BJ (cell line): Measurements from ENCODE around the gene OSBPL6. TPM values are rescaled to one million over a fixed set of nuclear protein-coding genes. Genes with fewer than 3 reads are reported as not detected.

ENCODE experiments used
- CTCF ChIA-PET: fragments of 350-600 bp; formaldehyde crosslinking; extraction: SDS; loops from one replicate; lab custom pipeline; 2021; ENCODE audit warnings: antibody characterized with exemption, inconsistent platforms; lab: Yijun Ruan, JAX
- POLR2A ChIA-PET: fragments of 300-600 bp; sonication (Branson Sonifier 250); formaldehyde crosslinking; extraction: SDS; loops from one replicate; lab custom pipeline; 2021; ENCODE audit warnings: antibody characterized with exemption; lab: Charles Lee
- DNase-seq: peaks from one replicate; pipeline ENCODE4 v3.0.0-alpha.2; 2011; ENCODE audit warnings: low read depth
- H3K27me3 ChIP-seq: 2 replicates; pipeline ENCODE4 v1.6.0; 2011; ENCODE audit warnings: low read length; ENCODE audit not compliant: control insufficient read depth, insufficient read depth
- H3K36me3 ChIP-seq: 2 replicates; pipeline ENCODE4 v1.5.1; 2011; ENCODE audit warnings: low read length; ENCODE audit not compliant: control insufficient read depth, insufficient read depth
- H3K4me3 ChIP-seq: 2 replicates; pipeline ENCODE4 v1.5.1; 2011; ENCODE audit warnings: low read depth, mild to moderate bottlenecking, control low read depth, low read length
- polyA plus RNA-seq: library from polyadenylated mRNA; depleted of rRNA; stranded (reverse); fragments of >200 nt; gene quantifications from 2 replicates; pipeline ENCODE4 v1.2.3, GENCODE V29; 2011
- TF ChIP-seq, protein P1 (sequence below): IDR thresholded peaks from 2 replicates; pipeline ENCODE4 v1.5.1; 2011; ENCODE audit warnings: low read depth, mild to moderate bottlenecking, control low read depth, inconsistent platforms, low read length, moderate library complexity; ENCODE audit not compliant: insufficient read depth

The OSBPL6 gene
- polyA plus RNA-seq, 1 experiment: 3.7 TPM

DNA sequence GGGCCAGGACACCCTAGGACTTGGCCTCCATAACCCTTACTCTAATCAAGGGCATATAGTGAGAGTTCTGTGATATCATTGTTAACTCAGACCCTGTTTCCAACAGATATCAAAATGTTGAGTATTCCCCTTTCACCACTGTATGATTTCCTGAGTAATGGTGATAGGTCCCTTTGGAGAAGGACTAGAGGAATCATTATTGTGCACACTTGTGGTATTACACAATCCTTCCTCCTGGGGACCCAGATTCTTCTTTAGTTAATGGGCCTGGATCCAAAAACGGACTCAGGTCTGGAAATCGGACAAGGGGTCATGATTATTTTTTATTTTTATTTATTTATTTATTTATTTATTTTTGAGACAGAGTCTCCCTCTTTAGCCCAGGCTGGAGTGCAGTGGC is 233.1 kb downstream of the OSBPL6 start:
- no peak for DNase-seq
- TF ChIP-seq, protein P1, sequence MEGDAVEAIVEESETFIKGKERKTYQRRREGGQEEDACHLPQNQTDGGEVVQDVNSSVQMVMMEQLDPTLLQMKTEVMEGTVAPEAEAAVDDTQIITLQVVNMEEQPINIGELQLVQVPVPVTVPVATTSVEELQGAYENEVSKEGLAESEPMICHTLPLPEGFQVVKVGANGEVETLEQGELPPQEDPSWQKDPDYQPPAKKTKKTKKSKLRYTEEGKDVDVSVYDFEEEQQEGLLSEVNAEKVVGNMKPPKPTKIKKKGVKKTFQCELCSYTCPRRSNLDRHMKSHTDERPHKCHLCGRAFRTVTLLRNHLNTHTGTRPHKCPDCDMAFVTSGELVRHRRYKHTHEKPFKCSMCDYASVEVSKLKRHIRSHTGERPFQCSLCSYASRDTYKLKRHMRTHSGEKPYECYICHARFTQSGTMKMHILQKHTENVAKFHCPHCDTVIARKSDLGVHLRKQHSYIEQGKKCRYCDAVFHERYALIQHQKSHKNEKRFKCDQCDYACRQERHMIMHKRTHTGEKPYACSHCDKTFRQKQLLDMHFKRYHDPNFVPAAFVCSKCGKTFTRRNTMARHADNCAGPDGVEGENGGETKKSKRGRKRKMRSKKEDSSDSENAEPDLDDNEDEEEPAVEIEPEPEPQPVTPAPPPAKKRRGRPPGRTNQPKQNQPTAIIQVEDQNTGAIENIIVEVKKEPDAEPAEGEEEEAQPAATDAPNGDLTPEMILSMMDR: no peak
- Histone ChIP-seq H3K4me3 (no peak overlapping the region), H3K36me3 (peaks cover 3% of the 10 kb centered on the region), H3K27me3 (no peaks in the 10 kb centered on the region)
- POLR2A ChIA-PET: no interaction called here
- CTCF ChIA-PET: interaction anchor here (1.0 to 2.2 kb wide), 3 partner anchors 9 to 28 kb away, joined by 3 to 8 read pairs (median 6); no protein-coding TSS in a partner anchor

DNA sequence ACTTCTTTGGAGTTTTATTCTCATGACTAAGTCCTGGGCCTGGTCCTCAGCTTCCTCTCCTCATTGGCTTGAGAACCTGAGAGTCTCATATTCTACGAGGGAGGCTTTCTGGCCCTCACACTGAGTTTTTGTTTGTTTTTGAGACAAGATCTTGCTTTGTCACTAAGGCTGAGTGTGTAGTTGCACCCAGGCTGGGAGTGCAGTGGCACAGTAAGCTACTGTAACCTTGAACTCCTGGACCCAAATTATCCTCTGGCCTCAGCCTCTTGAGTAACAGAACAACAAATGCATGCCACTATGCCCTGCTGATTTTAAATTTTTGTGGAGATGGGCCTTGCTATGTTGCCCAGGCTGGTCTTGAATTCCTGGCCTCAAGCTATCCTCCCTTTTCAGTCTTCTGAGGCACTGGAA is 234.1 kb downstream of the OSBPL6 start:
- Histone ChIP-seq H3K4me3 (no peak overlapping the region), H3K36me3 (peaks cover 3% of the 10 kb centered on the region), H3K27me3 (no peaks in the 10 kb centered on the region)
- POLR2A ChIA-PET: interaction anchor here (0.6 kb wide), 1 partner anchor 22 kb away, joined by 3 read pairs; the partner anchor contains the start of gene PRKRA
- CTCF ChIA-PET: interaction anchor here (0.7 to 2.2 kb wide), 4 partner anchors 9 to 14 kb away, joined by 3 to 8 read pairs (median 4); no protein-coding TSS in a partner anchor
- no peak for DNase-seq
- TF ChIP-seq, protein P1: no peak

DNA sequence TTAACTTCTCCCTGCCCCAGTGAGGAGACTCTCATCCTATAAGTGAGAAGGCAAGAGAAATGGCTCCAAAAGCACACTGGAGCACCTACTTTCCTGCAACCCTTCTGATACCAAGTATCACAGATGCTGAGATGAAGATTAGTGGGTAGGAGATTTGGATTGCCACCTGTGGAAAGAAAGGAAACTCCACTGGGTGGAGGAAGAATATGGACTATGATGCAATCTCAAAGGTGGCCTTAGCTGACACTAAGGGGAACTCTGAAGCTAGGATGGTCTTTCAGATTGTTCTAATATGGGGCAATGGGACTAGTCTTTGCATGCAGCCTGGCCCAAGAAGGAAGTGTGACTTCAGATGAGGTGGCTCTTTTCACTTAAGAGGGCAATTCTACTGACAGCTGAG is 235.0 kb downstream of the OSBPL6 start:
- POLR2A ChIA-PET: no interaction called here
- CTCF ChIA-PET: interaction anchor here (2.2 kb wide), 1 partner anchor 10 kb away, joined by 8 read pairs; no protein-coding TSS in a partner anchor
- no peaks in the 10 kb centered on the region for H3K27me3 ChIP-seq
- TF ChIP-seq, protein P1: no peak
- no peak for DNase-seq
- H3K4me3 ChIP-seq: no peak overlapping the region
- H3K36me3 ChIP-seq: peaks cover 4% of the 10 kb centered on the region

DNA sequence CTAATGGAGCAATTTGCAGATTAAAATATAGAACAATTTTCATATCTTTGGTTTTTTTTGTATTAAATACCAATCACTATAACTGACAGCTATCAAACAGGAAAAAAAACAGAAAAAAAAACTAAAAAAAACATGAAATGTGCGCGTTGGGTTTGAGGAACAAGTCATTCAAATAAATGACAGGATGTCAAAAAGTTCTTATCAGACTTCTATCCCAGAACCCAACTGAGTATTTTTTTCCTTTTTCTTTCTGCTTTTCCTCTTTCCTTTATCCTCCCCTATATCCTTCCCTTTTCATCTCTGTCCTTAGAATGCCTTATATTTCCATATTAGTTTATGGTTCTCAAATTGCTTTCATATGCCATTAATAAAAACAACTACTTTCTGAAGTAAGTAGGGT is 242.3 kb downstream of the OSBPL6 start:
- Histone ChIP-seq H3K36me3 (peaks cover 4% of the 10 kb centered on the region), H3K27me3 (no peaks in the 10 kb centered on the region), H3K4me3 (no peak overlapping the region)
- ChIA-PET CTCF (interaction anchor here (0.9 kb wide), 1 partner anchor 22 kb away, joined by 3 read pairs; no protein-coding TSS in a partner anchor), POLR2A (no interaction called here)
- TF ChIP-seq, protein P1: no peak
- DNase-seq: no peak

DNA sequence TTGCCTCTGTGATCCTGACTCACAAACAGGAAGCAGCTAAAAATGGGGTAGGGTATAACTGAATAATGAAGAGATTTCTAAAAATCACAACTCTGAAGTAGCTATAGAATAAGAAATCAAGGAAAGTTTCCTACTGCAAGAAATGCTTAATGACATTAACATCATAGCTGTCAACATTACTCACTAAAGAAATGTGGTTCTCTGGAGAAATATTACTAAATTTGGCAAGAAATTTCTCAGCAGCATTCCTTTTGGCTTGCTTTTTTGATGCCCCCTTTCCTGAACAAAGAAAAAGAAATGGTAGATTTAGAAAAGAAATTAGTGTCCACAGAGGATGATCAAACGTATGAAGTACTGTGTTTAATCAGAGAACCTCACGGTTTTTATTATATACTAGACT is 247.1 kb downstream of the OSBPL6 start:
- TF ChIP-seq, protein P1: no peak
- CTCF ChIA-PET: no interaction called here
- DNase-seq: no peak
- Histone ChIP-seq H3K36me3 (peaks cover 1% of the 10 kb centered on the region; the same call in 1 of the 2 replicates), H3K27me3 (no peaks in the 10 kb centered on the region), H3K4me3 (no peak overlapping the region)
- POLR2A ChIA-PET: no interaction called here
